SJCRH30 (cell line): ENCODE results near the gene DKK3. TPM values are rescaled to one million over a fixed set of nuclear protein-coding genes. Genes with fewer than 3 reads are reported as not detected.

Experiments
- DNase-seq, 2 experiments: peaks; one replicate each; pipeline ENCODE4 v3.0.0-alpha.2; 2015 to 2020
- H3K27ac ChIP-seq: fragments of 250-450 bp; sonication (Bioruptor Pico); 2 replicates; pipeline ENCODE4 v1.5.1; 2020; ENCODE audit warnings: mild to moderate bottlenecking, moderate library complexity
- H3K27me3 ChIP-seq: fragments of 250-450 bp; sonication (Bioruptor Pico); 2 replicates; pipeline ENCODE4 v1.5.1; 2020; ENCODE audit warnings: mild to moderate bottlenecking, moderate library complexity
- H3K36me3 ChIP-seq: fragments of 250-450 bp; sonication (Bioruptor Pico); 2 replicates; pipeline ENCODE4 v1.5.1; 2020; ENCODE audit warnings: mild to moderate bottlenecking, moderate library complexity
- H3K4me1 ChIP-seq: fragments of 250-450 bp; sonication (Bioruptor Pico); 2 replicates; pipeline ENCODE4 v1.5.1; 2020; ENCODE audit warnings: mild to moderate bottlenecking, moderate library complexity
- H3K4me3 ChIP-seq: fragments of 250-450 bp; sonication (Bioruptor Pico); 2 replicates; pipeline ENCODE4 v1.5.1; 2020; ENCODE audit warnings: mild to moderate bottlenecking, moderate library complexity
- H3K9me3 ChIP-seq: fragments of 250-450 bp; sonication (Bioruptor Pico); replicated peaks from 2 replicates; pipeline ENCODE4 v1.5.1; 2020; ENCODE audit warnings: mild to moderate bottlenecking, moderate library complexity
- total RNA-seq: library from RNA; depleted of rRNA; stranded (reverse); fragments of >200 nt; shearing (Covaris generic); gene quantifications from 2 replicates; pipeline ENCODE4 v1.2.3, GENCODE V29; 2014

The DKK3 gene
- total RNA-seq, 1 experiment from 2014 or later: 13.9 TPM

DNA sequence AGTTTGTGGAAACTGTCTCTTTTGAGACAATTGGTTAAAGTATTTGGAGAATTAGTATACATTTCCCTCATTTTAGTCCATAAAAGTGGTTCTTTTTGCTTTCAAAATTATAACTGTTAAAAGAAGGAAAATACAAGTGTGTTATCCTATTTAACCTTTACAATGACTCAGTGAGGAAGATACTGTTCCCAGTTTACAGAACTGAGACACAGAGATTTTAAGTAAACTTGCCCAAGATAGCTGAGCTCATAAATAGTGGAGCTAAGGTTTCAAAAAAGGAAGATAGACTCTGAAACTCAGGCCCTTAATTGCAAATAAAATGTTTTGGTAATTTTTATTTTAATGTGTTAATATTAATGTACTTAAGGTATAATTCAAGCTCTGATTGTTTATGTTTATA lies 58.9 kb downstream of the DKK3 start:
- H3K27me3 ChIP-seq: no peaks in the 10 kb centered on the region
- H3K36me3 ChIP-seq: peaks cover 68% of the 10 kb centered on the region
- H3K9me3 ChIP-seq: no peaks in the 10 kb centered on the region
- H3K4me3 ChIP-seq: no peak overlapping the region
- DNase-seq: no peak
- H3K4me1 ChIP-seq: no peaks in the 10 kb centered on the region
- no peak overlapping the region for H3K27ac ChIP-seq

DNA sequence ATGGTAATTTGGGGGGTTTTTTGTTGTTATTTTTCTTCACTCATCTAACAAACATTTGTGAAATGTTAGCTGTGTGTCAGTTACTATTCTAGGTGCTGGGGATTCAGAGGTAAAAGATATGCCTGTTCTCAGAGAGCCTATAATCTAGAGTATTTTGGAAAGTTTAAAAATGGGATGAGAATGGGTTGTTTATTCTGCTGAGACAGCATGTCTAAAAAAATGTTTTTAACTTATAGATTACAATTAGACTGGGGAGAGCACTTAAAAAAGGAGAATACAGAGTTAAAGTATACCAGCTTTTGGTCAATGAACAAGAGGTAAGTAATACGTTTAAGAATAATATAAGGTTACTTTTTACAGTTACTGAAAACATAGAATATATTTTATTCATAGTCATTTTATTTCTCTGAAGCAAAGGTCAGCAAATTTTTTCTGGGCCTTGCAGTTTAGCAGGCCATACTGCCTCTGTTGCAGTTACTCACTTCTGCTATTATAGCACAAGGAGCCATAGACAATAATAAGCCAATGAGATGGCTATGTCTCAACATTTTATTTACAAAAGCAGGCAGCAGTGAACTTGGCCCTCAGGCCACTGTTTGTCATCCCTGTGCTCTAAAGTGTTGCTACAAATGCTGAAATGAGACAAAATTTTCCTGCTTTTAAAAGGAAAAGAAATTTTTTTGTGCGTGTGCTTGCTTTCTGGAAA lies 60.0 kb downstream of the DKK3 start:
- no peak overlapping the region for H3K27ac ChIP-seq
- no peaks in the 10 kb centered on the region for H3K9me3 ChIP-seq
- no peak for DNase-seq
- H3K4me1 ChIP-seq: no peaks in the 10 kb centered on the region
- H3K27me3 ChIP-seq: no peaks in the 10 kb centered on the region
- H3K36me3 ChIP-seq: peaks cover 68% of the 10 kb centered on the region
- no peak overlapping the region for H3K4me3 ChIP-seq

DNA sequence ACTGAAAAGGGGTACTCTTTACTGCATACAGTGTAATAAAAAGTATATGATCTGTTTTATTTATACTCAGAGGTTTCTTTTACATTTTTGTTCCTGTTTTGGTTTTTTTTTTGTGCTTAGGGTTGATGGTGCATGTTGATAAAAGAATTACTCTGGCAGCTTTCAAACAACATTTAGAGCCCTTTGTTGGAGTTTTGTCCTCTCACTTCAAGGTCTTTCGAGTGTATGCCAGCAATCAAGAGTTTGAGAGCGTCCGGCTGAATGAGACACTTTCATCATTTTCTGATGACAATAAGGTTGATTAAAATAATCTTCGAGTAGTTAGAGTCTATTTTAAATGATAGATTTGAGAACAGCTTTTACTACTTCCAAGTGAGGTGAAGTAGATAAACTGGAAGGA lies 60.6 kb downstream of the DKK3 start:
- no peak overlapping the region for H3K4me3 ChIP-seq
- DNase-seq: no peak
- H3K36me3 ChIP-seq: peaks cover 68% of the 10 kb centered on the region
- H3K4me1 ChIP-seq: no peaks in the 10 kb centered on the region
- no peaks in the 10 kb centered on the region for H3K9me3 ChIP-seq
- no peak overlapping the region for H3K27ac ChIP-seq
- no peaks in the 10 kb centered on the region for H3K27me3 ChIP-seq

DNA sequence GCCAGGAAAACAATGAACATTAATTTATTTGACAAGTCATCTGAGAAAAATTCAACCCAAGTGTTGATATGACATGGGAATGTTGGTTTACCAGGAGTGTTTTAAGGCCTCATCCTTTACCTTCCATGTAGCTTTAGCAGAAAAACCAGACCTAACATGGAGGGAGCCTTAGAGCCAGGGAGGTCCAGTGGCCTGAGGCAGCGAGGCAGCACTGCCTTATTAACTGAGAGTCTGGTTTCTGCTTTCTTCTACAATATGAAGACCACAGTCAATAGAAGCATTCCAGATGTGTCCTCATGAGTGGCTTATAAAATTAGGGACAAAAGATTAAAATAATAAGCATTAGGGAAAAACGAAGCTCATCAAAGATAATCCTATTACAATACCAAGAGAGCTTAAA lies 61.5 kb downstream of the DKK3 start:
- H3K4me3 ChIP-seq: no peak overlapping the region
- H3K27me3 ChIP-seq: no peaks in the 10 kb centered on the region
- no peak overlapping the region for H3K27ac ChIP-seq

DNA sequence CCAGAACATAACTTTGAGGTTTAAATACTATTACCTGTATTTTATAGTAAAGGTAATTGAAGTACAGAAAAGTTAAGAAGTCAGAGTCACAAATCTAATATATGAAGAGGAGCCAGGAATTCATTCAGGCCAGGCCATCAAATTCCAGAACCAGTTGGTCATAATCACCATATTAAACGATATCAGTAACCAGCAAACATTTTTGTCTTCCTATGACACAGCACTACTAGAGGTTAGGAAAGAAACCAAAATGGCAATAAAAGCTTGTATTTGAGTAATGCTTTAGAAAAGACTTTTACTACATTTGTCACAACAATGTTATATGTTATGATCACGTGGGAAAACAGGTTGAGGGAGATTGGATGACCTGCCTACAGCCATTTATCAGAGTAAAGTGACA lies 62.2 kb downstream of the DKK3 start:
- DNase-seq: no peak
- no peaks in the 10 kb centered on the region for H3K27me3 ChIP-seq
- H3K4me1 ChIP-seq: no peaks in the 10 kb centered on the region
- H3K9me3 ChIP-seq: no peaks in the 10 kb centered on the region
- no peak overlapping the region for H3K4me3 ChIP-seq
- peaks cover 77% of the 10 kb centered on the region for H3K36me3 ChIP-seq
- H3K27ac ChIP-seq: no peak overlapping the region

More for the DNA sequence above, 61.5 kb downstream of the DKK3 start:
- Histone ChIP-seq H3K36me3 (peaks cover 75% of the 10 kb centered on the region), H3K4me1 (no peaks in the 10 kb centered on the region), H3K9me3 (no peaks in the 10 kb centered on the region)
- no peak for DNase-seq

DNA sequence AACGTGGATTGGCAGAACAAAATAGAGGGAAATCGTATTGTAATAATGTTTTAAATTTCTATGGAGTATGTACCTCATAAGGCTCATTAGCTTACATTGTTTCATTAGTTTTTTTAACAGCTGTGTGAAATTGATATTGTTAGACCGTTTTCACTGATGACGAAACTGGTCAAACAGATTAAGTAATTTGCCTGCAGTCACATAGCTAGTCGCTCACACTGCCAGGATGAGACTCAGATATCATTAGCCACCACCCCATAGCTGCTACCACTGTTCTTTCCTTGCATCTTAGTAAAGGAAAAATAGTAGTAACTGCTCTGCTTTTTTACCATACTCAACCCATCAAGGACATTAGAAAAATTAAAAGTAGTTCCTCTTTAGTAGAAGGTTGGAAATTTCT lies 64.0 kb downstream of the DKK3 start:
- no peaks in the 10 kb centered on the region for H3K27me3 ChIP-seq
- no peak for DNase-seq
- no peak overlapping the region for H3K4me3 ChIP-seq
- no peaks in the 10 kb centered on the region for H3K9me3 ChIP-seq
- H3K4me1 ChIP-seq: no peaks in the 10 kb centered on the region
- H3K36me3 ChIP-seq: peaks cover 72% of the 10 kb centered on the region
- no peak overlapping the region for H3K27ac ChIP-seq

DNA sequence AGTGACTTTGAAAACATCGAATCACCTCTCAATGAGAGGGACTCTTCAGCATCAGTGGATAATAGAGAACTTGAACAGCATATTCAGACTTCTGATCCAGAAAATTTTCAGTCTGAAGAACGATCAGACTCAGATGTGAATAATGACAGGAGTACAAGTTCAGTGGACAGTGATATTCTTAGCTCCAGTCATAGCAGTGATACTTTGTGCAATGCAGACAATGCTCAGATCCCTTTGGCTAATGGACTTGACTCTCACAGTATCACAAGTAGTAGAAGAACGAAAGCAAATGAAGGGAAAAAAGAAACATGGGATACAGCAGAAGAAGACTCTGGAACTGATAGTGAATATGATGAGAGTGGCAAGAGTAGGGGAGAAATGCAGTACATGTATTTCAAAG lies 65.8 kb downstream of the DKK3 start:
- H3K4me1 ChIP-seq: no peaks in the 10 kb centered on the region
- H3K9me3 ChIP-seq: no peaks in the 10 kb centered on the region
- H3K27me3 ChIP-seq: no peaks in the 10 kb centered on the region
- H3K36me3 ChIP-seq: peaks cover 80% of the 10 kb centered on the region
- H3K27ac ChIP-seq: no peak overlapping the region
- DNase-seq: no peak
- H3K4me3 ChIP-seq: no peak overlapping the region

DNA sequence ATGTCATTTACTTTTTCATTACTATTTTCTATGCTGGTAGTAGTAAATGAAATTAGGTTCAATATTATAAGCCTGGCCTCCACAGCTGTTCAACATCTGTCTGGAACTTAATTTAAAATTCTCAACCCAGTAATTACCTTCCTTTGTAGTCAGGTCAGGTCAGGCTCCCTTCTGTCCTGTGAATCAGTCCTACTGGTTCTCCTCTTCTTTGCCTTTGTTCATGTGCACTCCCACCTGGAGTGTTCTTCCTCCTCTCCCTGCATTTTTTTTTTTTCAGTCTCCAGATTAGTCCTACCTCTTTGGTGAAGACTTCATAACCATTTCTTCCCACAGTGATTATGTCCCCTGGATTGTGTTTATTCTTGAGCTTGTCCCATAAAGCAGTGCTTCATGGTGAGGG lies 67.9 kb downstream of the DKK3 start:
- Histone ChIP-seq H3K27ac (no peak overlapping the region), H3K36me3 (peaks cover 75% of the 10 kb centered on the region), H3K27me3 (no peaks in the 10 kb centered on the region), H3K4me1 (no peaks in the 10 kb centered on the region), H3K4me3 (no peak overlapping the region), H3K9me3 (no peaks in the 10 kb centered on the region)
- DNase-seq: no peak

DNA sequence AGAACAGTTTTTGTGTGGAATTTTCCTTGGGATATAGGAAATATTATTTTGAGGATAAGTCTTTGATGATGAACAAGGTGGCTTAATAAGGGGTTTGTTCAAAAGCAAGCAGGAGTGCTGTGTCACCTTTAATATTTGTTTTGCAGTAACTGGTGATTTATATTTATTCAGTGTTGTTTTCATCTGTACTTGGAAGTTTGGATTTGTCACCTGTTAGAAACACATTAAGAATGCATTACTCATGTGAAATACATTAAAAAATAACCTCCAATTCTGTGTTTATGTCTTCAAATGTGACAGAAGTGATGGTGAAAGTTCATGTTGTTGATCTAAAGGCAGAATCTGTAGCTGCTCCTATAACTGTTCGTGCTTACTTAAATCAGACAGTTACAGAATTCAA lies 70.5 kb downstream of the DKK3 start:
- no peak overlapping the region for H3K4me3 ChIP-seq
- no peaks in the 10 kb centered on the region for H3K27me3 ChIP-seq
- no peaks in the 10 kb centered on the region for H3K9me3 ChIP-seq
- no peak for DNase-seq
- peaks cover 74% of the 10 kb centered on the region for H3K36me3 ChIP-seq
- H3K4me1 ChIP-seq: no peaks in the 10 kb centered on the region
- no peak overlapping the region for H3K27ac ChIP-seq

DNA sequence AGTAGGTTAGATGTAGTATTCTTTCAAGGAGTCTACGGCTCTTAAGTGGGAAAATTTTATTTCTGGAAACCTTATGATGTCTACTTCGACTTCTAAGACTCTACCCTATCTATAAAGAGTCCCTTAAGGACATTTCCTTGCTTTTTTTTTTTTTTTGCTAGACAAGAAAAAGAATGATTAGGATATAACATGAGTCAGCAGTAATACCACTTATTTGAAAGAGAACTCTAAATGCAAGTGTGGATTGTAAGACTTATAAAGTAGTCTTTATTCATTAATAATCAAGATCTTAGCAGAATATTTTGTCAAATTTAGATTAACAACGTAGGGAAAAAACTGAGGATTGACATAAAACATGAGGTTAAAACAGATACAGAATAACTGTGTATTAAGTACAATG lies 71.0 kb downstream of the DKK3 start:
- H3K27ac ChIP-seq: no peak overlapping the region
- no peaks in the 10 kb centered on the region for H3K4me1 ChIP-seq
- peaks cover 71% of the 10 kb centered on the region for H3K36me3 ChIP-seq
- no peaks in the 10 kb centered on the region for H3K27me3 ChIP-seq
- H3K4me3 ChIP-seq: no peak overlapping the region
- no peaks in the 10 kb centered on the region for H3K9me3 ChIP-seq
- no peak for DNase-seq

DNA sequence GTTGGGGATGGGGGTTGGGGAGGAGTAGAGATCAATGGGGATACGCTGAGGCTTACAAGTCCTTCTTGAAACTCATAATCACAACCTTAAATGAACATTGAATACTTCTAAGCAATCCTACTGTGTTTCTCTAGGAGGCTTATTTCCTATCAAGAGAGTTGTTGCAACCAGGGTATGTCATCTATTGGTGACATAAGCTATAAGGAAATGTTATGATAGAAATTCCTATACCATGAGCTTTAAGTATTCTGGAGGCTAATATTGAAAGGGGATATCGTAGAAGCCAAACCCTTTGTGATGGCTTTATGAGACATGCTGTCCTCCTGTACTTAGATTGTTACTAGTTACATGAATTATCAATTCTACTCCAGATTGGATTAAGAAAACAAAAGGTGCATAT lies 72.9 kb downstream of the DKK3 start:
- no peak overlapping the region for H3K4me3 ChIP-seq
- peaks cover 65% of the 10 kb centered on the region for H3K36me3 ChIP-seq
- no peaks in the 10 kb centered on the region for H3K27me3 ChIP-seq
- no peaks in the 10 kb centered on the region for H3K9me3 ChIP-seq
- no peak for DNase-seq
- H3K27ac ChIP-seq: no peak overlapping the region
- H3K4me1 ChIP-seq: no peaks in the 10 kb centered on the region

DNA sequence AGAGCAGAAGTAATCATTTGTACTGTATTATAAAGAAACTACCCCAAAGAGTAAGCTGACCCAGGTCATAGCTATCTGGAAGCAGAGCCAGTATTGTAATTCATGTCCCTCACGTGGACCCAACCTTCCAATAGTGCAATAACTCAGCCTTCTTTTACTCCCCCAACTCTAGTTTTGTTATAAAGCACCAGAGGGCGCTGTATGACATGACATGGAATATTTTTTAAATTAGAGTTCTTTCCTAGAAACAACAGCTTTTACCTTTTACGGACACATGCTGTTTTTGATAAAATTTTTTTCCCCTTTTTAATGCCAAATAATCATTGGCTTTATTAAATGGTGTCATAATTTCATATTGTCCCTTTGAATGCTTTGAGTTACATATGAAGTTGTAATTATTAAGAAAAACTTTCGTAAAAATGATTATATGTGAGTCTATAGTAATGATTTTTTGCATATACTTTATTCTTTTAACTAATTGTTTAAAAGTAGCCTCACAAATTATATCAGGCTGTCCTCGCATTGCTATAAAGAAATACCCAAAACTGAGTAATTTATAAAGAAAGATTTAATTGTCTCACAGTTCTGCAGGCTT lies 76.9 kb downstream of the DKK3 start:
- Histone ChIP-seq H3K4me1 (no peaks in the 10 kb centered on the region), H3K9me3 (no peaks in the 10 kb centered on the region; the same call in none of the 2 replicates), H3K27ac (no peak overlapping the region), H3K36me3 (peaks cover 55% of the 10 kb centered on the region), H3K27me3 (no peaks in the 10 kb centered on the region), H3K4me3 (no peak overlapping the region)
- peak; percentile 20 to 71 for DNase-seq

DNA sequence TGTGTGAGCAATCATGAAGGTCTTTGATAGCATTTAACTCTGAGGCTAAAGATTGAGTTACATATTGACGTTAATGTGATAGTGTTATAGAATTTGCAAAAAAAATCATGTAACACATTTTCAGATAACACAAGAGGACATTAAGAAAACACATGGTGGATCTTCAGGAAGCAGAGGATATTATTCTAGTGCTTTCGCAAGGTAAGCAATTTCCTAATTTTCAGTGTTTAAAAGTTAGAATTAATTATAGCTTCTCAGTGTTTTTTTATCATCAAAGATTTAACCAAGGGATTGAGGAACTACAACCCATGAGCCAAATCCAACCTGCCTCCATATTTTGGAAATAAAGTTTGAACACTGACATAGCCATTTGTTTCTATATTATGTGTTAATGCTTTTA lies 78.5 kb downstream of the DKK3 start:
- Histone ChIP-seq H3K36me3 (peaks cover 56% of the 10 kb centered on the region), H3K9me3 (no peaks in the 10 kb centered on the region; the same call in none of the 2 replicates), H3K27me3 (no peaks in the 10 kb centered on the region), H3K4me1 (no peaks in the 10 kb centered on the region), H3K27ac (no peak overlapping the region), H3K4me3 (no peak overlapping the region)
- no peak for DNase-seq

DNA sequence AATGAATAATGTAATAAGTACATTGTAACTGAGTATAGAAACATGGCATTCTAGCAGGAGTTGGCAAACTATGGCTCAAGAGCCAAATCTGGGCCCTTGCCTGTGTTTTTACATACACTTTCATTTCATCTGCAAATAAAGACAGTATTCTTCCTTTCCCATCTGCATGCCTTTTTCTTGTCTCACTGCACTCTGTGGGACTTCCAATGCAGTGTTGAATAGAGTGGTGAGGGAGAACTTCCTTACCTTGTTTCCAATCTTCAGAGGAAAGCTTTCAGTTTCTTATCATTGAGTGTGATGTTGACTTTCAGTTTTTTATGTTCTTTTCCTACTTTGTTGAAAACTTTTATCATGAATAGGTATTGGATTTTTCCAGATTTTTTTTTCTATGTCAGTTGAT lies 84.6 kb downstream of the DKK3 start:
- H3K27ac ChIP-seq: no peak overlapping the region
- H3K4me3 ChIP-seq: no peak overlapping the region
- DNase-seq: no peak
- peaks cover 60% of the 10 kb centered on the region for H3K36me3 ChIP-seq
- no peaks in the 10 kb centered on the region; the same call in none of the 2 replicates for H3K9me3 ChIP-seq
- no peaks in the 10 kb centered on the region for H3K4me1 ChIP-seq
- H3K27me3 ChIP-seq: no peaks in the 10 kb centered on the region

DNA sequence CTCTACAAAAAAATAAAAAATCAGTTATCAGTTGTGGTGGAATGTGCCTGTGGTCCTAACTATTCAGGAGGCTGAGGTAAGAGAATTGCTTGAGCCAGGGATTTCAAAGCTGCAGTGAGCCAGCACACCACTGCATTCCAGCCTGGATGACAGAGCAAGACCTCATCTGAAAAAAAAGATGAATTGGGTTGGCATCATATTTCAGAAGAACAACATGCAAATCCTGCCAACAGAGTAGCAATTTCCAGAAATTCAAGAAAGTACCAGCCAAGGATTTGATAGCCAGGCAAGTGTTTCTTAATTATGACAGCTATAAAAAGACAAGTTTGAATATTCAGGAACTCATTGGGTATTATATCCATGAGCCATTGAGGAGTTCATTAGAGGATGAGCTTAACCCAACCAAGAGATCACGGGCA lies 91.4 kb downstream of the DKK3 start:
- Histone ChIP-seq H3K9me3 (no peaks in the 10 kb centered on the region), H3K27ac (peak overlapping the region; percentile 11; the same call in 1 of the 2 replicates), H3K4me1 (peaks cover 19% of the 10 kb centered on the region), H3K27me3 (no peaks in the 10 kb centered on the region), H3K4me3 (no peak overlapping the region), H3K36me3 (peaks cover 30% of the 10 kb centered on the region)
- peak; percentile 48 to 52 for DNase-seq

DNA sequence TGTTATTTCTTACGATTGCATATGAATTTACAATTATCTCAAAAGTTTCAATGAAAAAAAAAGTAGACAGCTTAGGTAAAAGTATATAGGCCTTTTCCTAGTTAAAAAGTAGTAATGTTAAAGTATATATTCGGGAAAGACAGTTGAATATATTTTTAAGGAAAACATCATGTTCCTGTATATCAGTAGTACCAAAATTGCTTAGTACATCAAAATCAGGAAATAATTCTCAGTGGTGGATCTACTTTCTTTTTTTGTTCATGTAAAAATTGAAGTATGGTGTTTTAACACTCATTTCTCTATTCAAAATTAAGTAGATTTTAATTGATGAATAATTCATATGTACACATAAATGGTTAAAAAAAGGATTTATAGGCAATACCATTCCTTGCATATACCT lies 92.8 kb downstream of the DKK3 start:
- no peaks in the 10 kb centered on the region for H3K9me3 ChIP-seq
- H3K27ac ChIP-seq: no peak overlapping the region
- H3K4me1 ChIP-seq: peaks cover 30% of the 10 kb centered on the region
- H3K4me3 ChIP-seq: no peak overlapping the region
- DNase-seq: no peak
- no peaks in the 10 kb centered on the region for H3K27me3 ChIP-seq
- H3K36me3 ChIP-seq: peaks cover 28% of the 10 kb centered on the region
